ENCODE data around the gene C4orf54. TPM values are rescaled to one million over a fixed set of nuclear protein-coding genes. Genes with fewer than 3 reads are reported as not detected.

C4orf54 gene
- total RNA-seq (under 1 TPM in 1 of 6 donors, not detected in 5; 0.03 TPM), polyA plus RNA-seq (under 1 TPM; under 0.01 TPM)

DNA sequence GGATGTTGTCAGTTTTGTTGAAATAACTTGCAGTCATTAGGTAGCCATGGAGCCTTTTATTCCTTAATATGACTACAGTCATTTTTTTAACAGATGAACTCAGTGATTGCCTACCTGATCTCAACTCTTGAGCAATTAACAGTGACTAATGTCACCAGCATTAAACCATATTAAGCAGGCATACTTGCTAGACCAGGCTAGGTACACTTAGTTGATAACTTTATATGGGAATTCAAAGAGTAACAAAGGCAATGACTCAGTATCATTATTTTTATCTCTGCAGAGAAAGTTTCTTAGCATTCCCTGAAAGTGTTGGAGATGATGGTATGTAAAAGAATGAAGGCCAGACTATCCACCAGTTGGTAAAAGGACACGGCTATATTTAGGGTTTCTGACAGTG lies at the start of gene C4orf54:
TSS of gene C4orf54 (minus strand) at position 31 of the 400 bp plus-strand sequence. CDS start 3,180 bp downstream, outside the sequence.
- Histone ChIP-seq H3K4me1 (peaks cover 0 to 2% (median 0%) of the 10 kb centered on the region in 3 donors), H3K4me3 (no peak within 1 kb of the TSS), H3K27ac (no peak within 1 kb of the TSS), H3K36me3 (no peaks in the 10 kb centered on the region), H3K9me3 (no peaks in the 10 kb centered on the region), H3K27me3 (no peaks in the 10 kb centered on the region)
- ATAC-seq (no peak), FAIRE-seq (no peak), DNase-seq (no peak)
- 84 to 97% methylated on average over 1 of the region's 1 CpG for WGBS, 2 donors
- TF ChIP-seq, protein P1, sequence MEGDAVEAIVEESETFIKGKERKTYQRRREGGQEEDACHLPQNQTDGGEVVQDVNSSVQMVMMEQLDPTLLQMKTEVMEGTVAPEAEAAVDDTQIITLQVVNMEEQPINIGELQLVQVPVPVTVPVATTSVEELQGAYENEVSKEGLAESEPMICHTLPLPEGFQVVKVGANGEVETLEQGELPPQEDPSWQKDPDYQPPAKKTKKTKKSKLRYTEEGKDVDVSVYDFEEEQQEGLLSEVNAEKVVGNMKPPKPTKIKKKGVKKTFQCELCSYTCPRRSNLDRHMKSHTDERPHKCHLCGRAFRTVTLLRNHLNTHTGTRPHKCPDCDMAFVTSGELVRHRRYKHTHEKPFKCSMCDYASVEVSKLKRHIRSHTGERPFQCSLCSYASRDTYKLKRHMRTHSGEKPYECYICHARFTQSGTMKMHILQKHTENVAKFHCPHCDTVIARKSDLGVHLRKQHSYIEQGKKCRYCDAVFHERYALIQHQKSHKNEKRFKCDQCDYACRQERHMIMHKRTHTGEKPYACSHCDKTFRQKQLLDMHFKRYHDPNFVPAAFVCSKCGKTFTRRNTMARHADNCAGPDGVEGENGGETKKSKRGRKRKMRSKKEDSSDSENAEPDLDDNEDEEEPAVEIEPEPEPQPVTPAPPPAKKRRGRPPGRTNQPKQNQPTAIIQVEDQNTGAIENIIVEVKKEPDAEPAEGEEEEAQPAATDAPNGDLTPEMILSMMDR (IDR thresholded peaks at IDR 0.05) = no peak
- intact Hi-C loops (cut with DNase I) = no loop called here

DNA sequence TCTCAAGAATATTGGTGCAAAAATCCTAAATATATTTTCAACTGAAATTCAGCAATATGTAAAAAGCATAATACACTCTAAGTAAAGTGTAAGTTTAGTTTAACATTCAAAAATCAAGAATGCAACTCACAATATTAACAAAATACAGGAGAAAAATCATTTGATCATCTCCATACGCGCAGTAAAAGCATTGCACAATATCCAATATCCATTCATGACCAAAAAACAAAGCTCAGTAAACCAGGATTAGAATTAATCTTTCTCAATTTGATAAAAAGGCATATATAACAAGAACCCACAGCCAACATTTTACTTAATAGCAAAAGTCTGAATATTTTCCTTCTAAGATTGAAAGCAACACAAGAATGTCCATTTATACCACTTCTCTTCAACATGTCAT lies 48.3 kb upstream of the C4orf54 start:
- ATAC-seq = no peak
- intact Hi-C loops (cut with DNase I) = no loop called here
- WGBS, 2 donors = 96% methylated on average over 2 of the region's 2 CpGs

DNA sequence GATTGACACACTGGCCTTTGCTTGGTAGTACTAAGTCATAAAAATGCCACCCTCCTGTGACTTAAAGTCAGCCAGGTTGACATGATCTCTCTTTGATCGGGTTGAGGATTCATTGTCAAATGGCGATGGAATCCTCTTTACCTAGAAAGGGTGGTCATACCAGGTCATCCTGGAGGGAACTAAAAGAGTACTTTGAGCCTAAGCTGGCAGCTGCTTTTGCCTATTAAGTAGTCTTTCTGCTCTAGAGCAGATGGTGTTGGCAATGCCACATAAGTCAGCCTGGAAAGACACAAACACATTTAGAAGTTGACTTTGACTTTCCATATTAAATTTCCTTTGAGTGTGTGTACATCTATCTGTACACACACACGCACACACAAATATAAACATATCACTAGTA lies 39.2 kb upstream of the C4orf54 start:
- intact Hi-C loops (cut with DNase I) = no loop called here
- DNase-seq (no peak), ATAC-seq (no peak), FAIRE-seq (no peak)
- no peak overlapping the region for H3K4me3 ChIP-seq
- H3K27me3 ChIP-seq = no peaks in the 10 kb centered on the region
- no peaks in the 10 kb centered on the region for H3K9me3 ChIP-seq
- TF ChIP-seq, protein P1 (IDR thresholded peaks at IDR 0.05) = no peak
- H3K4me1 ChIP-seq = no peaks in the 10 kb centered on the region
- 92 to 93% methylated on average over 3 of the region's 3 CpGs for WGBS, 2 donors
- no peak overlapping the region for H3K27ac ChIP-seq
- no peaks in the 10 kb centered on the region for H3K36me3 ChIP-seq

More for the DNA sequence above, 48.3 kb upstream of the C4orf54 start:
- H3K27me3 ChIP-seq = no peaks in the 10 kb centered on the region
- no peaks in the 10 kb centered on the region for H3K9me3 ChIP-seq
- no peaks in the 10 kb centered on the region for H3K4me1 ChIP-seq
- H3K36me3 ChIP-seq = no peaks in the 10 kb centered on the region
- no peak overlapping the region for H3K27ac ChIP-seq
- no peak overlapping the region for H3K4me3 ChIP-seq
- TF ChIP-seq, protein P1 (IDR thresholded peaks at IDR 0.05) = no peak
- DNase-seq = no peak
- FAIRE-seq = no peak

DNA sequence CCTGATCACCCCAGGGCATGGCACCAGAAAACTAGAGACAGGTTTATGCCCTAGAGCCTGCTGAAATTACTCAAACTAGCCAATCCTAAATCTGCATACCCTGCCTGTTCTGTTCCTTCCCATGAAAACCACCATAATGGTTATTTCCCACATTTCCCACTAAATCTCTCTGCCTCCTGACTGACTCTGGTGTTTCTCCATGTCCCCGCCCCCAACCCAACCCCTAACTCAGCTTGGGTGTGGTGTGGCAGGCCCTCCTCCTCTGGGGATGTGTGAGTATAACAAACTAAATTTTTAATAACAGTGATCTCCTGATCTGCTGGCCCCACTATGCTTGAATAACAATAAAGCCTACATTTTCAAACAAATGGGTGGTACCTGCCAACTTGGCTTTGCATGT lies 35.5 kb upstream of the C4orf54 start:
- FAIRE-seq = no peak

DNA sequence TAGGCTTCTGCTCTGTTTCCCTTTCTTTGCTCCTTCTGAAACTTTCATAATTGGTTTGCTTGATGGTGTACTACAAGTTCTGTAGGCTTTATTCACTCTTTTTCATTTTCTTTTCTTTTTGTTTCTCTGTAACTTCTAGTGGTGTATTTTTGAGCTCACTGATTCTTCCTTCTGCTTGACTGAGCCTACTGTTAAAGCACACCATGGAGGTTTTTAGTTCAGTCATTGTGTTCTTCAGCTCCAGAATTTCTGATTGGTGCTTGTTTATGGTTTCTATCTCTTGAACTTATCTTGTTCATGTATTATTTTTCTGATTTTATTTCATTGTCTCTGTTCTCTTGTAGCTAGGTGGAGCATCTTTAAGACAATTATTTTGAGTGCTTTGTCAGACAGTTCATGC lies 33.4 kb upstream of the C4orf54 start:
- no peak overlapping the region for H3K27ac ChIP-seq
- TF ChIP-seq, protein P1 (IDR thresholded peaks at IDR 0.05) = no peak
- no peaks in the 10 kb centered on the region for H3K36me3 ChIP-seq
- ATAC-seq (no peak), FAIRE-seq (no peak), DNase-seq (no peak)
- intact Hi-C loops (cut with DNase I) = no loop called here
- H3K4me3 ChIP-seq = no peak overlapping the region
- H3K27me3 ChIP-seq = no peaks in the 10 kb centered on the region
- H3K4me1 ChIP-seq = no peaks in the 10 kb centered on the region
- H3K9me3 ChIP-seq = no peaks in the 10 kb centered on the region

More for the DNA sequence above, 35.5 kb upstream of the C4orf54 start:
- Histone ChIP-seq H3K27me3 (no peaks in the 10 kb centered on the region), H3K4me3 (no peak overlapping the region), H3K27ac (no peak overlapping the region), H3K9me3 (no peaks in the 10 kb centered on the region), H3K36me3 (no peaks in the 10 kb centered on the region), H3K4me1 (no peaks in the 10 kb centered on the region)
- DNase-seq = no peak
- intact Hi-C loops (cut with DNase I) = no loop called here
- WGBS, 2 donors = 84 to 85% methylated on average over 1 of the region's 1 CpG
- TF ChIP-seq, protein P1 (IDR thresholded peaks at IDR 0.05) = no peak
- ATAC-seq = no peak
